Skeletal muscle satellite cell (primary cell): ENCODE results near the gene AK9. TPM values are rescaled to one million over a fixed set of nuclear protein-coding genes. Genes with fewer than 3 reads are reported as not detected.
"Not testable (repeated sequence)": the region's sequence is repeated elsewhere in the genome, so short reads cannot be mapped to it uniquely, and the experiment has no call there.

Experiments used
- H3K27me3 ChIP-seq: 2 replicates; pipeline ENCODE4 v1.7.0; 2013; ENCODE audit warnings: low read length; ENCODE audit not compliant: control insufficient read depth, insufficient read depth
- H3K36me3 ChIP-seq: 2 replicates; pipeline ENCODE4 v1.7.0; 2013; ENCODE audit warnings: mild to moderate bottlenecking, control low read depth, low read length; ENCODE audit not compliant: insufficient read depth
- H3K4me1 ChIP-seq: 2 replicates; pipeline ENCODE4 v1.7.0; 2013; ENCODE audit warnings: low read length; ENCODE audit not compliant: control insufficient read depth, insufficient read depth
- H3K4me2 ChIP-seq: 2 replicates; pipeline ENCODE4 v1.7.0; 2013; ENCODE audit warnings: mild to moderate bottlenecking, low read length
- H3K4me3 ChIP-seq: 2 replicates; pipeline ENCODE4 v1.7.0; 2013; ENCODE audit warnings: low read length
- H3K9ac ChIP-seq: 2 replicates; pipeline ENCODE4 v1.7.0; 2013; ENCODE audit warnings: mild to moderate bottlenecking, low read depth, low read length, moderate library complexity
- H3K9me3 ChIP-seq: replicated peaks from 2 replicates; pipeline ENCODE4 v1.7.0; 2013; ENCODE audit warnings: mild to moderate bottlenecking, control low read depth, low read length
- total RNA-seq: library from RNA; depleted of rRNA; stranded (reverse); fragments of >200 nt; gene quantifications from 2 replicates; pipeline ENCODE4 v1.2.3, GENCODE V29; 2012; rRNA removed

Gene AK9
- 1.5 and 3.5 TPM in 2 replicates for total RNA-seq

DNA sequence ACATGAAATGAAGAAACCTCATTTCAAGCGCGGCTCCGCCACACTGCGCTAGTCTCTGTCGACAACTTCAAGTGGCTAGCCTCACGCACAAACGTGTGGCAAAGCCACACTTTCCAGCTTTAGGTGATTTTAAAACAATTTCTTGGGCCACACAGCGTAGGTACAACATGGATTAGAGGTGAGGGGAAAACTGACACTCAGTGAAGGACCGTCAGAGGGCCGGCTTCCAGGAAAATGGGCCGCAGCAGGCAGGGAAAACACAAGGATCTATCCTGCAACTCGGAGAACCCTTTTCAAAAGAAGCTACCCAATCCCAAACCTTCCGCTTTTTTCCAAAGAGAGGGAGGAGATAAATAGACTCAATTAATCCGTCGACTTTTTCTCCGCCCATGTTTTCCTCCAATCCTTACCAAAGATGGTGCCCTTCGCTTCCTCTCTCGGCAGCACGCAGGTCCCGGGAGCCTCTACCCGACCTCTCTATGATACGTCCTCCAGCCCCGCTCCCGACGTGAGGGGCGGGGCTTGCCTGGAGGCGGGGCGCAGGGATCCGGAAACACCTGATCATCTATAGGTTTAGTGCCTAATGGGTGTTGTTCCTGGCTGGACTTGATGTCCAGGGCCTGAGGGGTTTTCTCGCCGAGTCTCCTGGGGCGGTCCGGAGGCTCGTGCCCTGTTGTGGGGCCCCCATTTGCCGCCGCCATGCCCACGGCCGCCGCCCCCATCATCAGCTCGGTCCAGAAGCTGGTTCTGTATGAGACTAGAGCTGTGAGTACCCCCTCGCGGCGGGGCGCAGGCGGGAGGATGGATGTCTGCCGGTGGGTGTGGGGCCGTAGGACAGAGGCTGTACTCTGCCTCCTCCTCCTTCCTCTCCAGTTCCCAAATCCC is at the start of gene AK9, which contains the start of gene FIG4:
Gene AK9, minus strand, starts transcription at position 466 of the 885 bp plus-strand sequence. CDS start 15,457 bp downstream, outside the sequence.
Gene FIG4, plus strand, starts transcription at position 560 of the 885 bp plus-strand sequence. Its CDS starts 140 bp downstream, at position 700.
- Histone ChIP-seq H3K9me3 (no peaks in the 10 kb centered on the region), H3K4me3 (peak within 1 kb of the TSS; percentile 87), H3K27me3 (no peaks in the 10 kb centered on the region), H3K4me2 (peak within 1 kb of the TSS; percentile 89), H3K9ac (peak within 1 kb of the TSS; percentile 88), H3K4me1 (peaks cover 16% of the 10 kb centered on the region), H3K36me3 (no peaks in the 10 kb centered on the region)

DNA sequence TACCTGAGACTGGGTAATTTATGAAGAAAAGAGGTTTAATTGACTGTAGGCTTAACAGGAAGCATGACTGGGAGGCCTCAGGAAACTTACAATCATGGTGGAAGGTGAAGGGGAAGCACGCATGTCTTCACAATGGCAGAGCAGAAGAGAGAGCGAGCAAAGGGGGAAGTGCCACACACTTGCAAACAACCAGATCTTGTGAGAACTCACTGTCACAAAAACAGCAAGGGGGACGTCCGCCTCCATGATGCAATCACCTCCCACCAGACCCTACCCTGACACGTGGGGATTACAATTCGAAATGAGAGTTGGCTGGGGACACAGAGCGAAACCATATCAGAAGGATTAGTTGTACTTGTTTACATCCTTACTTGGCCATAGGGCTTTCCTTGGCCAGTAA is 49.8 kb upstream of the AK9 start:
- Histone ChIP-seq H3K9me3 (no peaks in the 10 kb centered on the region), H3K27me3 (no peaks in the 10 kb centered on the region), H3K4me3 (no peak overlapping the region), H3K9ac (no peak overlapping the region), H3K36me3 (no peaks in the 10 kb centered on the region), H3K4me1 (peaks cover 10% of the 10 kb centered on the region), H3K4me2 (no peak overlapping the region)

DNA sequence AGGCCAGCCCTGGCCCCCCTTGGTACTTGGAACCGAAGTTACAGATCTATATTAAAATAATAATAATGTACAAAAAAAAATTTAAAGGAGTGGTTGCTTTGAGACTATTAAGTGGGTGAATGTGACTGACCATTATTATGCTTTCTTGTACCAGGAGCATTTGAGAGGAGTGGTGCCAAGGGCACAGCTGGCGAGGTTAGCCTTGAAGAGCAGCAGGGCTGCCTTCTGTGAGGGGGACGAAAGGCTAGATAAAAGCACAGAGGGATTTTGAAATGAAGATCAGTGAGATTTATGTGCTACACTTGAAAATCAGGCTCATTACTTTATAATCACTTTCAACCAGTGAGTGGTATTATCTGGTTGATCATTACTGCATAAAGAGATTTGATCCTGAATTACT is 48.7 kb upstream of the AK9 start:
- H3K4me1 ChIP-seq = peaks cover 10% of the 10 kb centered on the region
- H3K9me3 ChIP-seq = no peaks in the 10 kb centered on the region
- H3K4me2 ChIP-seq = no peak overlapping the region
- H3K4me3 ChIP-seq = no peak overlapping the region
- no peaks in the 10 kb centered on the region for H3K27me3 ChIP-seq
- H3K36me3 ChIP-seq = no peaks in the 10 kb centered on the region
- no peak overlapping the region for H3K9ac ChIP-seq

DNA sequence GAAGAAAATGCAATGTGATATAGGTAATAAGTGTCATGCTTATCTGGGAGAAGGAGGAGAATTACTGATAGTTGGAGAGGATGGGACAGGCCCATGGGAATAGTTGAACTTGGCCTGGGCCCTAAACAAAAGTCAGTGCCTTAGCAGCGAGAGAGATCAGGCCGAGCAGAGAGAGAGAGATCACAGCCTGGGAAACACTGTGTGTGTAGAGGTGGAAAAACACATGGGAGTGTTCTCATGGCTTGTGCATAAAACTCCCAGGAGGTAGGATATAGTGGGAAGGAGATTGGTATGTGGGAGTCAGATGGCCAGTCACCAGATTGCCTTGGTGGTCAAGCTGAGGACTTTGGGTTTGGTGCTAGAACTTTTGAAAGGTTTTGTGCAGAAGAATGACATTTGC is 47.7 kb upstream of the AK9 start:
- Histone ChIP-seq H3K9ac (no peak overlapping the region), H3K4me1 (peaks cover 4% of the 10 kb centered on the region), H3K4me2 (no peak overlapping the region), H3K27me3 (no peaks in the 10 kb centered on the region), H3K9me3 (no peaks in the 10 kb centered on the region), H3K4me3 (no peak overlapping the region), H3K36me3 (no peaks in the 10 kb centered on the region)

DNA sequence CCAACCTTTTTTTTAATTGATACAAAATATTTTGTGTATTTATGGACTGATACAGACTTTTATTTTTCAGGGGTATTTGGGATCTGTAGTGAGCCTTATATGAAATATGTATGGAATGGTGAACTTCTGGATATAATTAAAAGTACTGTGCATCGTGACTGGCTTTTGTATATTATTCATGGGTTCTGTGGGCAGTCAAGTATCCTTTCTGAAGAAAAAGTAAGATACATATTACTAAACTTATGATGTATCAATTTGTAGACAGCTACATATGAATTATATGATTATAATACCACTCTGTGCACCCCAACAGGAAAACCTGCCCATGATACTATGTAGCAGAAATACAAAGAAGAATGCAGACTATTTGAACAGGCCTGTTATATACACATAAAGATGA is 47.3 kb upstream of the AK9 start:
- no peak overlapping the region for H3K4me2 ChIP-seq
- no peaks in the 10 kb centered on the region for H3K27me3 ChIP-seq
- no peaks in the 10 kb centered on the region for H3K4me1 ChIP-seq
- no peaks in the 10 kb centered on the region for H3K36me3 ChIP-seq
- H3K9me3 ChIP-seq = no peaks in the 10 kb centered on the region
- no peak overlapping the region for H3K4me3 ChIP-seq
- no peak overlapping the region for H3K9ac ChIP-seq

DNA sequence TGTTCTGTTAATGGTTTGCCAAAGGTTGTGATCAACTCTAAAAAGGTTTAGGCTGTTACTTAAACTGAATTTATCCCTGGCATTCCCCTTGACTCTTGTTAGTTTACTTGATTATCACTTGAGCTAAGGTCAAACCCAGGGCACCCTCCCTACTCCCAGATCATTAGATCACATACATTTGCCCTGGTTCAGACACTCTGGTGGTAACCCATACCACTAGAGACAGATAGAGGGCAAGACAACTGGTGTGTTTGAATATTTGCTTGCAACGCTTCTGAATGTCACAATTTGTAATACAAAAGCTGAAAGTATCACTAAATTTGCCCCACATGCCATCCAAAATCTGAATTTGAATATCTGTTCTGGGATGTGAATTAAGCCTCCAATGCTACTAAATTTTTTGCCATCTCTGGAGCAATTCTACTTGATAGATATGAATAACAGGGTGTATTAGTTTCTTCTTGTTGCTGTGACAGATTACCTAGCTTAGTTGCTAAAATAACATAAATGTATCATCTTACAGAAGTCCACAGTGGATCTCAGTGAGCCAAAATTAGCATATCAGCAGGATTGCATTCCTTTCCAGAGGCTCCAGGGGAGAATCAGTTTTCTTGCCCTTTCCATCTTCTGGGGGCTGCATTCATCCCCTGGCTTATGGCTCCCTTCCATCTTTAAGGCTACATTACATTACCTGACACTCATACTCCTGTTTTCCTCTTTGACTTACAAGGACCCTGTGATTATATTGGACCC is 45.4 kb upstream of the AK9 start:
- no peaks in the 10 kb centered on the region for H3K4me1 ChIP-seq
- no peaks in the 10 kb centered on the region for H3K36me3 ChIP-seq
- H3K4me2 ChIP-seq = no peak overlapping the region
- no peak overlapping the region for H3K4me3 ChIP-seq
- no peak overlapping the region for H3K9ac ChIP-seq
- H3K9me3 ChIP-seq = no peaks in the 10 kb centered on the region
- no peaks in the 10 kb centered on the region for H3K27me3 ChIP-seq

DNA sequence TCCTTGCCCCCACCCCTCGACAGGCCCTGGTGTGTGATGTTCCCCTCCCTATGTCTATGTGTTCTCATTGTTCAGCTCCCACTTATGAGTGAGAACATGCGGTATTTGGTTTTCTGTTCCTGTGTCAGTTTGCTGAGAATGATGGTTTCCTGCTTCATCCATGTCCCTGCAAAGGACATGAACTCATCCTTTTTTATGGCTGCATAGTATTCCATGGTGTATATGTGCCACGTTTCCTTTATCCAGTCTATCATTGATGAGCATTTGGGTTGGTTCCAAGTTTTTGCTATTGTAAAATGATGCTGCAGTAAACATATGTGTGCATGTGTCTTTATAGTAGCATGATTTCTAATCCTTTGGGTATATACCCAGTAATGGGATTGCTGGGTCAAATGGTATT is 34.2 kb upstream of the AK9 start:
- not testable (repeated sequence) for H3K4me3 ChIP-seq, H3K4me1 ChIP-seq, H3K4me2 ChIP-seq, H3K9me3 ChIP-seq, H3K27me3 ChIP-seq, H3K36me3 ChIP-seq, H3K9ac ChIP-seq

DNA sequence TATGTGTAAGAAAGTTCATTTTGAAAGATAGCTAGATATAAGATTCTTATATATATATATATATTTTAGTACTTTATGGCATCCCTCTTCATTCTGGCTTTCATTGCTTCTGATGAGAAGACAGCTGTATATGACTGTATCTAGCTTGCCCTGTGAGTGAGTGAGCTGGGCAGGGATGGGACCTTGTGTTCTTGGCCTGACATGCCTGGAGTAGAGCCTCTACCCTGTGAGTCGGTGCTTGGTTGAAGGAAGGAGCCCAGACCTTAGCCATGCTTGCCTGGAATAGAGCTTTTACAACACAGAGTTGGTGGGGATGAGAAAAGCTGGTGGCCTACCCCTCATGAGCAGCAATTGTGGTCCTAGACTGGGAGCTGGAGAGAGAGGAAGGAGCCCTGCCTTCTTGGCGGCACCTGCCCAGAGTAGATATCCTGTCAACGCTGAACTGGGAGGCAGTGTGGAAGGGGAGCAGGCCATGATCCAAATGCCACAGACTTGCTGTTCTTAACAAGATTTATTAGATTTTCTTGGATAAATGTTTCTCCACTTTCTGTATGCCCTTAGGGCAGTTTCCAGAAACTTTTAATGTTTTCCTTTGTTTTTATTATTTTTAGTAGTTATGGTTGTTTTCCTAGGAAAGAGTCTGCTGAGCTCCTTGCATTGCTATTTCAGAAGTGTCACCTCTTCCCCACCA is 31.7 kb upstream of the AK9 start:
- no peak overlapping the region for H3K4me2 ChIP-seq
- no peak overlapping the region for H3K9ac ChIP-seq
- no peak overlapping the region for H3K4me3 ChIP-seq
- no peaks in the 10 kb centered on the region for H3K9me3 ChIP-seq
- no peaks in the 10 kb centered on the region for H3K27me3 ChIP-seq
- H3K36me3 ChIP-seq = no peaks in the 10 kb centered on the region
- no peaks in the 10 kb centered on the region for H3K4me1 ChIP-seq

DNA sequence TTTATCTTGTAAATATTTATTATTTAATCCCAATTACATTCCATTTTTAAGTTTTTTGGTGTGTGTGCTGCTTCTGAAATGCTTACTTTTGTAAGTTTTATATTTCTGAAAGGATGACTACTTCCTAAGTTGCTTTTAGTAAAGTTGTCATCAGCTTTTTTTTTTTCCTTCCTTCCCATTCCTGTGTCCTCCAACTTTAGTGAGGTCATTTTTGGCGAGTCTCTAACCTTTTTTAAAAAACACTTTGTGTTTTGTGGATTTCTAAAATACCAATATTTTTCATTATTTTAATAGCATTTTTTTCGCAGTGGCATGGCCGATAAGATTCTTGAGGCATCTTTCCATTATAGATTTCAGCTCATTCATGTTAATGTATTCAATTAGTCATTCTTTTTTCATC is 31.0 kb upstream of the AK9 start:
- Histone ChIP-seq H3K9ac (no peak overlapping the region), H3K9me3 (no peaks in the 10 kb centered on the region), H3K27me3 (no peaks in the 10 kb centered on the region), H3K4me1 (no peaks in the 10 kb centered on the region), H3K36me3 (no peaks in the 10 kb centered on the region), H3K4me2 (no peak overlapping the region), H3K4me3 (no peak overlapping the region)

DNA sequence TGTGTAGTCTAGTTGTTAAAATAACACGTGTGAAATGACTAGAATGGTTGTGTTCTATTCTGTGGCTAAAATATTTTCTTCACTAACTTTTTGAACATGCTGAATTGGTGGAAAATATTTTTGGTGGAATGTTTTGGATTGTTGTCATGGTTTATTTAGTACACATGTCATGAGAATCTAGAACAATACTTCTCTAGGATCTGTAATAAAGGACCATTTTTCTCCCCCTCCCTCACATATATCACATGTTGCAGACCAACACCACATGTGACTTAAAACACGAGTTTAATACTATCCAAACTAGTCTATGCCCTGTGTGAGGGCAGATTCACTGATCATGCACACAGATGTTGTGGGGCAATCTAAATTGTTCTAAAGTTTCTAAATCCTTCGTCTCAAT is 29.3 kb upstream of the AK9 start:
- H3K27me3 ChIP-seq = no peaks in the 10 kb centered on the region
- H3K4me3 ChIP-seq = no peak overlapping the region
- H3K36me3 ChIP-seq = no peaks in the 10 kb centered on the region
- no peak overlapping the region for H3K4me2 ChIP-seq
- no peaks in the 10 kb centered on the region for H3K9me3 ChIP-seq
- H3K9ac ChIP-seq = no peak overlapping the region
- H3K4me1 ChIP-seq = no peaks in the 10 kb centered on the region

DNA sequence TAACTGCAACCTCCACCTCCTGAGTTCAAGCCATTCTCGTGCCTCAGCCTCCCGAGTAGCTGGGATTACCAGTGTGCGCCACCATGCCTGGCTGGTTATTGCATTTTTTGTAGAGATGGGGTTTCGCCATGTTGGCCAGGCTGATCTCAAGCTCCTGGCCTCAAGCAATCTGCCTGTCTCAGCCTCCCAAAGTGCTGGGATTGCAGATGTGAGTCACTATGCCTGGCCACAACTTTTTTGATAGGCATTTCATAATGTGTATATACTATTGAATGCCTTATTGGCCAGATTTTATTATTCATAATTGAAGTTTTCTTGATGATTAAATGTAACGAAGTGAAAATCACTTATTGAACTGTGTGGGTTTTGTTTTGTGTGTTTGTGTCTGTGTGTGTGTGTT is 28.0 kb upstream of the AK9 start:
- no peaks in the 10 kb centered on the region for H3K4me1 ChIP-seq
- no peaks in the 10 kb centered on the region for H3K9me3 ChIP-seq
- no peak overlapping the region for H3K4me2 ChIP-seq
- no peak overlapping the region for H3K4me3 ChIP-seq
- H3K36me3 ChIP-seq = no peaks in the 10 kb centered on the region
- H3K27me3 ChIP-seq = no peaks in the 10 kb centered on the region
- H3K9ac ChIP-seq = no peak overlapping the region
